LNCaP clone FGC (cell line): ENCODE data around the gene LZTFL1.

Experiments
- DNase-seq: peaks from one replicate; pipeline ENCODE4 v3.0.0-alpha.2; 2011; ENCODE audit warnings: low read depth
- H3K4me3 ChIP-seq: 2 replicates; pipeline ENCODE4 v1.5.1; 2011; ENCODE audit warnings: mild to moderate bottlenecking, low read depth, low read length, control low read depth
- CTCF ChIP-seq: IDR thresholded peaks from 2 replicates; pipeline ENCODE4 v1.5.1; 2012; ENCODE audit warnings: mild to moderate bottlenecking; ENCODE audit not compliant: control insufficient read depth, insufficient read depth; ENCODE audit errors: extremely low read depth

The LZTFL1 gene

GRCh38 chr3:45873036-45873435, 31.1 kb upstream of the LZTFL1 start:
- DNase-seq: no peak
- TF ChIP-seq CTCF: no peak
- H3K4me3 ChIP-seq: no peak overlapping the region

GRCh38 chr3:45872569-45872968, 30.6 kb upstream of the LZTFL1 start:
- no peak for DNase-seq
- H3K4me3 ChIP-seq: no peak overlapping the region
- TF ChIP-seq CTCF: no peak

- no peak overlapping the region for H3K4me3 ChIP-seq
- TF ChIP-seq CTCF: no peak
Measured at GRCh38 chr3:45871780-45872179, 29.9 kb upstream of the LZTFL1 start.

GRCh38 chr3:45870099-45870498, 28.2 kb upstream of the LZTFL1 start:
- DNase-seq: no peak
- TF ChIP-seq CTCF: no peak
- no peak overlapping the region for H3K4me3 ChIP-seq

More at GRCh38 chr3:45871780-45872179, 29.9 kb upstream of the LZTFL1 start:
- DNase-seq: no peak

- DNase-seq: no peak
- H3K4me3 ChIP-seq: no peak overlapping the region
Measured at GRCh38 chr3:45869638-45870037, 27.7 kb upstream of the LZTFL1 start.

GRCh38 chr3:45868650-45869049, 26.7 kb upstream of the LZTFL1 start:
- no peak for DNase-seq
- TF ChIP-seq CTCF: no peak
- no peak overlapping the region for H3K4me3 ChIP-seq

More at GRCh38 chr3:45869638-45870037, 27.7 kb upstream of the LZTFL1 start:
- no peak for TF ChIP-seq CTCF

- TF ChIP-seq CTCF: no peak
- peak; percentile 54 for DNase-seq
- H3K4me3 ChIP-seq: no peak overlapping the region
Measured at GRCh38 chr3:45868213-45868612, 26.3 kb upstream of the LZTFL1 start.
